ENCODE results near the gene KIF2A.
A peak's percentile ranks its signal among the peaks of the same experiment; 100 is the strongest.

The KIF2A gene

GRCh38 chr5:62298118-62298517 lies 7.9 kb upstream of the KIF2A start:
- H3K4me3 ChIP-seq (ENCODE audit: low read depth, low read length): no peak overlapping the region
- no peak for DNase-seq (ENCODE audit: low read depth)
- TF ChIP-seq POLR2A (IDR thresholded peaks at IDR 0.05; ENCODE audit: extremely low read depth, insufficient read length) (no peak), MYC (IDR thresholded peaks at IDR 0.05; ENCODE audit: low read depth, low read length) (no peak), MAX (IDR thresholded peaks at IDR 0.05; ENCODE audit: low read depth, low read length) (no peak)

GRCh38 chr5:62299101-62299500 lies 6.9 kb upstream of the KIF2A start:
- DNase-seq (ENCODE audit: low read depth): no peak
- no peak for TF ChIP-seq CTCF (IDR thresholded peaks at IDR 0.05; ENCODE audit: low read depth, low read length)
- no peak for TF ChIP-seq MYC (IDR thresholded peaks at IDR 0.05; ENCODE audit: low read depth, low read length)
- no peak for TF ChIP-seq POLR2A (IDR thresholded peaks at IDR 0.05; ENCODE audit: extremely low read depth, insufficient read length)
- no peak for TF ChIP-seq MAX (IDR thresholded peaks at IDR 0.05; ENCODE audit: low read depth, low read length)
- no peak overlapping the region for H3K4me3 ChIP-seq (ENCODE audit: low read depth, low read length)

GRCh38 chr5:62299600-62299999 lies 6.4 kb upstream of the KIF2A start:
- no peak overlapping the region for H3K4me3 ChIP-seq (ENCODE audit: low read depth, low read length)
- no peak for DNase-seq (ENCODE audit: low read depth)
- TF ChIP-seq POLR2A (IDR thresholded peaks at IDR 0.05; ENCODE audit: extremely low read depth, insufficient read length) (no peak), MAX (IDR thresholded peaks at IDR 0.05; ENCODE audit: low read depth, low read length) (no peak), MYC (IDR thresholded peaks at IDR 0.05; ENCODE audit: low read depth, low read length) (no peak), CTCF (IDR thresholded peaks at IDR 0.05; ENCODE audit: low read depth, low read length) (no peak)

- no peak for DNase-seq (ENCODE audit: low read depth)
- peak overlapping the region; percentile 38 for H3K4me3 ChIP-seq (ENCODE audit: low read depth, low read length)
- no peak for TF ChIP-seq MAX (IDR thresholded peaks at IDR 0.05; ENCODE audit: low read depth, low read length)
- no peak for TF ChIP-seq CTCF (IDR thresholded peaks at IDR 0.05; ENCODE audit: low read depth, low read length)
- TF ChIP-seq POLR2A (IDR thresholded peaks at IDR 0.05; ENCODE audit: extremely low read depth, insufficient read length): no peak
- no peak for TF ChIP-seq MYC (IDR thresholded peaks at IDR 0.05; ENCODE audit: low read depth, low read length)
Observed at GRCh38 chr5:62305358-62305714, 670 bp upstream of the KIF2A start.

- no peak for DNase-seq (ENCODE audit: low read depth)
- peak overlapping the region; percentile 68 for H3K4me3 ChIP-seq (ENCODE audit: low read depth, low read length)
- TF ChIP-seq MAX (IDR thresholded peaks at IDR 0.05; ENCODE audit: low read depth, low read length) (no peak), POLR2A (IDR thresholded peaks at IDR 0.05; ENCODE audit: extremely low read depth, insufficient read length) (peak; percentile 15)
Observed at GRCh38 chr5:62306323-62306895, 403 bp downstream of the KIF2A start.

GRCh38 chr5:62306896-62307689 lies 1.1 kb downstream of the KIF2A start:
- TF ChIP-seq MYC (IDR thresholded peaks at IDR 0.05; ENCODE audit: low read depth, low read length): peak; percentile 33; the same call in 1 of the 2 replicates
- no peak for TF ChIP-seq CTCF (IDR thresholded peaks at IDR 0.05; ENCODE audit: low read depth, low read length)
- no peak for TF ChIP-seq POLR2A (IDR thresholded peaks at IDR 0.05; ENCODE audit: extremely low read depth, insufficient read length)
- TF ChIP-seq MAX (IDR thresholded peaks at IDR 0.05; ENCODE audit: low read depth, low read length): peak; percentile 59; the same call in 1 of the 2 replicates
- H3K4me3 ChIP-seq (ENCODE audit: low read depth, low read length): peak overlapping the region; percentile 68
- DNase-seq (ENCODE audit: low read depth): peak; percentile 77
